Measurements from ENCODE around the gene BTBD8.

DNA sequence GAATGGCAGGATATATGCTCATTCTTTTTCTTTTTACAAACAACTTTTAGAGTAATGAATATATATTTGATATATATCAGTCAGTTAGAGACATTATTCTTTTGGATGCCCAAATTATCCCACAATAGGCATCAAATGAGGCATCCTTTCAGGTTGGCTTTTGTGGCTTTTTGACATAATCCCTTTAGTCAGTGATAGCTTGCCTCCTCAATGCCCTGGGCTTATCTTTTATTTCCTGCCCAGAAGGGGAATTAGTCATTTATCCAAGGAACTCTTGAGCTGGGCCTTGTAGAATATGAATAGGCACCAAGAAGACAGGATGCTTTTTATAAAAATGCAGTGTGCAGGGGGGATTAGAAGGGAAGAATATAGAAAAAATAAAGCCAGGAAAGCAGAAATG is 28.2 kb upstream of the BTBD8 start:
- TF ChIP-seq POLR2A (IDR thresholded peaks at IDR 0.05), result no peak
- TF ChIP-seq, protein P1, sequence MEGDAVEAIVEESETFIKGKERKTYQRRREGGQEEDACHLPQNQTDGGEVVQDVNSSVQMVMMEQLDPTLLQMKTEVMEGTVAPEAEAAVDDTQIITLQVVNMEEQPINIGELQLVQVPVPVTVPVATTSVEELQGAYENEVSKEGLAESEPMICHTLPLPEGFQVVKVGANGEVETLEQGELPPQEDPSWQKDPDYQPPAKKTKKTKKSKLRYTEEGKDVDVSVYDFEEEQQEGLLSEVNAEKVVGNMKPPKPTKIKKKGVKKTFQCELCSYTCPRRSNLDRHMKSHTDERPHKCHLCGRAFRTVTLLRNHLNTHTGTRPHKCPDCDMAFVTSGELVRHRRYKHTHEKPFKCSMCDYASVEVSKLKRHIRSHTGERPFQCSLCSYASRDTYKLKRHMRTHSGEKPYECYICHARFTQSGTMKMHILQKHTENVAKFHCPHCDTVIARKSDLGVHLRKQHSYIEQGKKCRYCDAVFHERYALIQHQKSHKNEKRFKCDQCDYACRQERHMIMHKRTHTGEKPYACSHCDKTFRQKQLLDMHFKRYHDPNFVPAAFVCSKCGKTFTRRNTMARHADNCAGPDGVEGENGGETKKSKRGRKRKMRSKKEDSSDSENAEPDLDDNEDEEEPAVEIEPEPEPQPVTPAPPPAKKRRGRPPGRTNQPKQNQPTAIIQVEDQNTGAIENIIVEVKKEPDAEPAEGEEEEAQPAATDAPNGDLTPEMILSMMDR (IDR thresholded peaks at IDR 0.05 in 8 of 11, conservative IDR thresholded peaks at IDR 0.05 in 3 of 11), result no peak
- TF ChIP-seq POLR2AphosphoS5 (IDR thresholded peaks at IDR 0.05), result no peak

Data from spleen (tissue), 7 donors.